ENCODE data around the gene HYAL3. TPM values are rescaled to one million over a fixed set of nuclear protein-coding genes. Genes with fewer than 3 reads are reported as not detected.

Gene HYAL3
- total and polyA plus RNA-seq, 2 of the 13 experiments (the other 11 are each of a cell fraction or from before 2014, with no cell fraction given), result 5.5 to 10.4 TPM

DNA sequence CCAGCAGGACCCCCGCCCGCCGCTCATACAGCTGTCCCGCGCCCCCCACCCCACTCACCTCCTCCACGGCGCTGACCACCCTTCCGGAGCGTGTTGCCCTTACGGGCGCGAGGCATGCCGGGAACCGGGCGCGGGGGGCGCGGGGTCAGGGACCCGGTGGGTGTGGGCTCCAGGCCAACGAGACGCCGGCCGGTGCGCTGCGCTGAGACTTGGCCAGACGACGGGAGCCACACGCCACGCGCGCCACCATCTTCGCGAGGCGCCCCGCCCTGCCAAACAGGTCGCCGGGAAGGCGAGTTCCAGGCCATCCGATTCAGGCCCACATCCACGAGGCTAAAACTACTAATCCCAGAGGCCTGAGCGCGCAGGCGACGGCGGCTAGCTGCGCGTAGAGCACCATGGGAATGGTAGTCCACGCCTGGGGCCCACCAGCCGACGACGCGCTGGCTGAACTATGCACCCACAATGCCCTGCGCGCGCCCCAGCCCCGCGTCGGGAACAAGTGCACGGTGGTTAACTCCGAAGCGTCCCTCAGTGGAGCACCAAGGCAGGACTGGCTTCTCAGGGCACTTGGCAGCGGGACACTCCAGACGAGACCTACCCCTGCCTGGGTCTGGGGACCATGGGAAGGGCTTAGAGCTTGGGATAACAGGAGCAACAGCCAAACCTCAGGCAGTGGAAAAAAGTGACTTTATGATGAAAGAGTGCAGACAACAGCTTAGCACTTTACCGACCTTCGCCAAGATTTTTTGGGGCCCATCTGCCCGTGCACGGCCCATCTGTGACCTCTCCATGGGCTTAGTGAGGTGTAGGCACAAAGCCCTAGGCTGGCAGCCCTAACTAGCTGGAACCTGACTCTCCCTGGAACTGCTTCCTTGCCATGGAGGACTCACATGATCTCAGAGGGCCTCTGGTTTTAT, 6.8 kb downstream of the HYAL3 start, which contains the start of gene IFRD2 (continued):
- TF ChIP-seq AHDC1 (CRISPR knock-in tag; IDR thresholded peaks at IDR 0.05; ENCODE audit: borderline replicate concordance) (no peak), ZNF556 (CRISPR knock-in tag; IDR thresholded peaks at IDR 0.05; ENCODE audit: borderline replicate concordance) (0 out of 2 replicates have a peak, but pooled peaks have one; percentile 49), ZNF317 (CRISPR knock-in tag; IDR thresholded peaks at IDR 0.05) (no peak), POLR2AphosphoS5 (IDR thresholded peaks at IDR 0.05; ENCODE audit: low read depth, low read length) (peak; percentile 86), ZNF232 (CRISPR knock-in tag; IDR thresholded peaks at IDR 0.05; ENCODE audit: borderline replicate concordance) (no peak), REST (IDR thresholded peaks at IDR 0.05; ENCODE audit: borderline replicate concordance in 1 of 2, low read depth in 1 of 2, low read length in 2 of 2) (no peak; a peak in 1 of 4 replicates), ZNF784 (CRISPR knock-in tag; IDR thresholded peaks at IDR 0.05; ENCODE audit: borderline replicate concordance) (peak; percentile 84; the same call in 1 of the 2 replicates), NFIC (IDR thresholded peaks at IDR 0.05; ENCODE audit: low read length) (no peak), TCF12 (IDR thresholded peaks at IDR 0.05) (no peak), TCF12 (CRISPR knock-in tag; IDR thresholded peaks at IDR 0.05) (no peak), NCOA5 (CRISPR knock-in tag; IDR thresholded peaks at IDR 0.05) (no peak), ELF1 (CRISPR knock-in tag; IDR thresholded peaks at IDR 0.05) (peak; percentile 77), MLLT10 (CRISPR knock-in tag; IDR thresholded peaks at IDR 0.05) (no peak), ZNF256 (CRISPR knock-in tag; conservative IDR thresholded peaks at IDR 0.05) (no peak)
- TF ChIP-seq, protein P1, sequence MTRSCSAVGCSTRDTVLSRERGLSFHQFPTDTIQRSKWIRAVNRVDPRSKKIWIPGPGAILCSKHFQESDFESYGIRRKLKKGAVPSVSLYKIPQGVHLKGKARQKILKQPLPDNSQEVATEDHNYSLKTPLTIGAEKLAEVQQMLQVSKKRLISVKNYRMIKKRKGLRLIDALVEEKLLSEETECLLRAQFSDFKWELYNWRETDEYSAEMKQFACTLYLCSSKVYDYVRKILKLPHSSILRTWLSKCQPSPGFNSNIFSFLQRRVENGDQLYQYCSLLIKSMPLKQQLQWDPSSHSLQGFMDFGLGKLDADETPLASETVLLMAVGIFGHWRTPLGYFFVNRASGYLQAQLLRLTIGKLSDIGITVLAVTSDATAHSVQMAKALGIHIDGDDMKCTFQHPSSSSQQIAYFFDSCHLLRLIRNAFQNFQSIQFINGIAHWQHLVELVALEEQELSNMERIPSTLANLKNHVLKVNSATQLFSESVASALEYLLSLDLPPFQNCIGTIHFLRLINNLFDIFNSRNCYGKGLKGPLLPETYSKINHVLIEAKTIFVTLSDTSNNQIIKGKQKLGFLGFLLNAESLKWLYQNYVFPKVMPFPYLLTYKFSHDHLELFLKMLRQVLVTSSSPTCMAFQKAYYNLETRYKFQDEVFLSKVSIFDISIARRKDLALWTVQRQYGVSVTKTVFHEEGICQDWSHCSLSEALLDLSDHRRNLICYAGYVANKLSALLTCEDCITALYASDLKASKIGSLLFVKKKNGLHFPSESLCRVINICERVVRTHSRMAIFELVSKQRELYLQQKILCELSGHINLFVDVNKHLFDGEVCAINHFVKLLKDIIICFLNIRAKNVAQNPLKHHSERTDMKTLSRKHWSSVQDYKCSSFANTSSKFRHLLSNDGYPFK (CRISPR knock-in tag; IDR thresholded peaks at IDR 0.05; ENCODE audit: borderline replicate concordance), result peak; percentile 75
